Measurements from ENCODE around the gene TATDN2.
"Not testable (repeated sequence)": the region's sequence is repeated elsewhere in the genome, so short reads cannot be mapped to it uniquely, and the experiment has no call there.

Gene TATDN2

DNA sequence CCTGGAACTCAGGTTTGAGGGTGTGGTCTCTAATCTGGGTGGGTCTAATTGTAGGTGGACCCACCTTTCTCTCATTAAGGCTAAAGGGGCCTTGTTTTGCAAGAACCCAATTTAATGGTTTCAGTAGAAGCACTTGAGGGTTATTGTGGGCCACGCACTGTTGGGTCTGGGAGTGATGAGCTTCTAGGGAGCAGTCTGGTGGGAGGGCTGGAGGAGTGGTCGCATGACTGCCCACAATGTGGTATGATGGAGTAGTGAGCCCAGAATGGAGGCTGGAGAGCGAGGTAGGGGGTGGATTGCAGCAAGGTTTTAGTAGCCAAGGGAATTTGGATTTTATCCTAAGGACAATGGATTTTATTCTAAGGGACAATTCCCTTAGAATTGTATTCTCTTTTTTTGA is 2.7 kb downstream of the TATDN2 start:
- Histone ChIP-seq H3K4me3 (ENCODE audit: low read length in 2 of 2) (peak overlapping the region in 1 of 2 donors; percentile 90), H3K4me1 (ENCODE audit: control insufficient read depth in 2 of 2, insufficient read depth in 2 of 2, low read length in 2 of 2) (peaks cover 21 to 32% of the 10 kb centered on the region in 2 donors)

DNA sequence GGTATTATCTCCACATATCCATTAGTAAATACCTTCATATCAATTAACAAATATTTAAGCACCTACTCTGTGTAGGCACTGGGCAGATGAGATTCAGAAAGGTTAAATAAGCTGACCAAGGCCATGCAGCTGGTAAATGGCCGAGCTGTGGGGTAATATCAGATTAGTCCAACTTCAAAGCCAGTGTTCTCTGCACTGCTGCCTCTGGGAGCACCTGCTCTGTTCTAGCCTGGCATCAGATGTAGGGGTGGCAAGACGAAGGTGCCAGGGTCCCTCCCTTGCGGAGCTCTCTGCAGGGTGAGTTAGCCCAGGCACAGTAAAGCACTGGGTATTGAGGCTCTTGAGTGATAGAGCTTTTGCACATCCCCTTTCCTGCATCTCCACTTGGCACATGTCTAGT is 5.5 kb downstream of the TATDN2 start:
- H3K9me3 ChIP-seq (ENCODE audit: control insufficient read depth in 2 of 2, low read length in 2 of 2): no peaks in the 10 kb centered on the region
- H3K4me1 ChIP-seq (ENCODE audit: control insufficient read depth in 2 of 2, insufficient read depth in 2 of 2, low read length in 2 of 2): peaks cover 15 to 29% of the 10 kb centered on the region in 2 donors
- H3K27ac ChIP-seq (ENCODE audit: low read depth in 2 of 2, low read length in 2 of 2): no peak overlapping the region
- H3K9ac ChIP-seq (ENCODE audit: low read depth in 1 of 2, low read length in 2 of 2): no peak overlapping the region
- no peak overlapping the region for H3K4me3 ChIP-seq (ENCODE audit: low read length in 2 of 2)
- H3K36me3 ChIP-seq (ENCODE audit: control insufficient read depth in 2 of 2, insufficient read depth in 2 of 2, low read length in 2 of 2): peaks cover 22 to 24% of the 10 kb centered on the region in 2 donors
- no peaks in the 10 kb centered on the region for H3K27me3 ChIP-seq (ENCODE audit: control insufficient read depth in 2 of 2, insufficient read depth in 2 of 2, low read length in 2 of 2)

More for the DNA sequence above, 2.7 kb downstream of the TATDN2 start:
- Histone ChIP-seq H3K36me3 (ENCODE audit: control insufficient read depth in 2 of 2, insufficient read depth in 2 of 2, low read length in 2 of 2) (peaks cover 15 to 24% of the 10 kb centered on the region in 2 donors), H3K9me3 (ENCODE audit: control insufficient read depth in 2 of 2, low read length in 2 of 2) (no peaks in the 10 kb centered on the region), H3K9ac (ENCODE audit: low read depth in 1 of 2, low read length in 2 of 2) (no peak overlapping the region), H3K27me3 (ENCODE audit: control insufficient read depth in 2 of 2, insufficient read depth in 2 of 2, low read length in 2 of 2) (no peaks in the 10 kb centered on the region), H3K27ac (ENCODE audit: low read depth in 2 of 2, low read length in 2 of 2) (no peak overlapping the region)

DNA sequence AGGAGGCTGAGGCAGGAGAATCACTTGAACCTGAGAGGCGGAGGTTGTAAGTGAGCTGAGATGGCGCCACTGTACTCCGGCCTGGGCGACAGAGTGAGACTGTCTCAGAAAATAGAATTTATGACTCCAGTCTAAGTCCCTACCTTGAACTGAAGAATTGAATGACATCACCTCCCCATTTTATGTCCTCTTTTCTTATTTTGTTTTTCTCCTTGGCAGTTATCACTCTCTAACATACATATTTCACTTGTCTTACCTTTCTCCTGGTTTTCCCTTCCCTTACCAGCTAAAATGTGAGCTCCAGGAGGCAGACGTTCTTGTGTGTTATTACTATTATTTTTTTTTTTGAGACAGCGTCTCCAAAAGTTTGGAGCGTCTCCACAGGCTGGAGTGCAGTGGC is 7.6 kb downstream of the TATDN2 start:
- no peak overlapping the region for H3K9ac ChIP-seq (ENCODE audit: low read depth in 1 of 2, low read length in 2 of 2)
- H3K4me3 ChIP-seq (ENCODE audit: low read length in 2 of 2): no peak overlapping the region
- H3K27me3 ChIP-seq (ENCODE audit: control insufficient read depth in 2 of 2, insufficient read depth in 2 of 2, low read length in 2 of 2): no peaks in the 10 kb centered on the region
- peaks cover 5 to 9% of the 10 kb centered on the region in 2 donors for H3K4me1 ChIP-seq (ENCODE audit: control insufficient read depth in 2 of 2, insufficient read depth in 2 of 2, low read length in 2 of 2)
- no peak overlapping the region for H3K27ac ChIP-seq (ENCODE audit: low read depth in 2 of 2, low read length in 2 of 2)
- no peaks in the 10 kb centered on the region for H3K9me3 ChIP-seq (ENCODE audit: control insufficient read depth in 2 of 2, low read length in 2 of 2)
- peaks cover 31 to 35% of the 10 kb centered on the region in 2 donors for H3K36me3 ChIP-seq (ENCODE audit: control insufficient read depth in 2 of 2, insufficient read depth in 2 of 2, low read length in 2 of 2)

DNA sequence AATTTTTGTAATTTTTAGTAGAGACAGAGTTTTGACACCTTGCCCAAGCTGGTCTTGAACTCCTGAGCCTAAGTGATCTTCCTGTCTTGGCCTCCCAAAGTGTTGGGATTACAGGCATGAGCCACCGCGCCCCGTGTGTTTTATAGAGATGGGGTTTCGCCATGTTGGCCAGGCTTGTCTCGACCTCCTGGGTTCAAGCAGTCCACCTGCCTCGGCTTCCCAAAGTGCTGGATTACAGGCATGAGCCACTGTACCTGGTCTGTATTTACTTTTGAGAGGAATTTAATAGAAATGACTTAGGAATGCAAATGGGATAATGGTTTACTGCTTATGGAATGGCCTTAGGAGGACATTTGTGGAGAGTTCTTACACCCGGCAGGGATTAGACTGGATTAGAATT is 10.8 kb downstream of the TATDN2 start:
- H3K9me3 ChIP-seq (ENCODE audit: control insufficient read depth in 2 of 2, low read length in 2 of 2): no peaks in the 10 kb centered on the region
- no peak overlapping the region for H3K27ac ChIP-seq (ENCODE audit: low read depth in 2 of 2, low read length in 2 of 2)
- H3K4me3 ChIP-seq (ENCODE audit: low read length in 2 of 2): no peak overlapping the region
- H3K4me1 ChIP-seq (ENCODE audit: control insufficient read depth in 2 of 2, insufficient read depth in 2 of 2, low read length in 2 of 2): peaks cover 4 to 7% of the 10 kb centered on the region in 2 donors
- no peak overlapping the region for H3K9ac ChIP-seq (ENCODE audit: low read depth in 1 of 2, low read length in 2 of 2)
- peaks cover 36 to 37% of the 10 kb centered on the region in 2 donors for H3K36me3 ChIP-seq (ENCODE audit: control insufficient read depth in 2 of 2, insufficient read depth in 2 of 2, low read length in 2 of 2)
- no peaks in the 10 kb centered on the region for H3K27me3 ChIP-seq (ENCODE audit: control insufficient read depth in 2 of 2, insufficient read depth in 2 of 2, low read length in 2 of 2)

DNA sequence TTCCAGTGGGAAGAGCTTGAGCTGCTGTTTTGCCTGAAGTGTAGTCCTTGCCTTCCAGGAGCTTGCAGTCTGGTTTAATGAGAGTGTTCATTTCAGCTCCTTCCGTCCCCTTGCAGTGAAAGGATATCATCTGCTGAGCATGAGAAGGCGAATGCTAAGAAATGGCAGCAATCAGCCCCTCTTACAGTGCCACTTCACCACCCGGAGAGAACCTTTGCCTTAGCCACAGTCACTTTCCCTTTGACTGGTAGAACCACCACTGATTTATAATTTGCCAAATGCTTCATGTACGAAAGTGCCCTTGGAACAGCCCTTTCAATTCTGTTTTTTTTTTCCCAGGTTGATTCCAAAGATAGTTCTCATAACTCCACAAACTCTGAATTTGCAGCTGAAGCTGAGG is 11.5 kb downstream of the TATDN2 start:
- no peaks in the 10 kb centered on the region for H3K9me3 ChIP-seq (ENCODE audit: control insufficient read depth in 2 of 2, low read length in 2 of 2)
- H3K27me3 ChIP-seq (ENCODE audit: control insufficient read depth in 2 of 2, insufficient read depth in 2 of 2, low read length in 2 of 2): no peaks in the 10 kb centered on the region
- no peak overlapping the region for H3K27ac ChIP-seq (ENCODE audit: low read depth in 2 of 2, low read length in 2 of 2)
- H3K4me3 ChIP-seq (ENCODE audit: low read length in 2 of 2): no peak overlapping the region
- peaks cover 5% of the 10 kb centered on the region in 2 donors for H3K4me1 ChIP-seq (ENCODE audit: control insufficient read depth in 2 of 2, insufficient read depth in 2 of 2, low read length in 2 of 2)
- H3K36me3 ChIP-seq (ENCODE audit: control insufficient read depth in 2 of 2, insufficient read depth in 2 of 2, low read length in 2 of 2): peaks cover 31 to 33% of the 10 kb centered on the region in 2 donors
- H3K9ac ChIP-seq (ENCODE audit: low read depth in 1 of 2, low read length in 2 of 2): no peak overlapping the region

DNA sequence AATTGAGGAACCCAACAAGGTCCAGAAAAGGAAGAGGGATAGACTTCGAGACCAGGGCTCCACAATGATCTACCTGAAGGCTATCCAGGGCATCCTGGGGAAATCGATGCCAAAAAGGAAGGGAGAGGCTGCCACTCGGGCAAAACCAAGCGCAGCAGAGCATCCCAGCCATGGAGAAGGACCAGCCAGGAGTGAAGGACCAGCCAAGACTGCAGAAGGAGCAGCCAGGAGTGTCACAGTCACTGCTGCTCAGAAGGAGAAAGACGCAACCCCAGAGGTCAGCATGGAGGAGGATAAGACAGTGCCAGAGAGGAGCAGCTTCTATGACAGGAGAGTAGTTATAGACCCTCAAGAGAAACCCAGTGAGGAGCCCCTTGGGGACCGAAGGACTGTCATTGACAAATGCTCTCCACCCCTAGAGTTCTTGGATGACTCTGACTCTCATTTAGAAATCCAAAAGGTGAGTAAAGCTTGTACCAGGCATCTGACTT is 12.0 kb downstream of the TATDN2 start:
- H3K4me1 ChIP-seq (ENCODE audit: control insufficient read depth in 2 of 2, insufficient read depth in 2 of 2, low read length in 2 of 2): peaks cover 2 to 5% of the 10 kb centered on the region in 2 donors
- no peak overlapping the region for H3K9ac ChIP-seq (ENCODE audit: low read depth in 1 of 2, low read length in 2 of 2)
- no peak overlapping the region for H3K27ac ChIP-seq (ENCODE audit: low read depth in 2 of 2, low read length in 2 of 2)
- H3K27me3 ChIP-seq (ENCODE audit: control insufficient read depth in 2 of 2, insufficient read depth in 2 of 2, low read length in 2 of 2): no peaks in the 10 kb centered on the region
- H3K4me3 ChIP-seq (ENCODE audit: low read length in 2 of 2): no peak overlapping the region
- peaks cover 31 to 33% of the 10 kb centered on the region in 2 donors for H3K36me3 ChIP-seq (ENCODE audit: control insufficient read depth in 2 of 2, insufficient read depth in 2 of 2, low read length in 2 of 2)
- no peaks in the 10 kb centered on the region for H3K9me3 ChIP-seq (ENCODE audit: control insufficient read depth in 2 of 2, low read length in 2 of 2)

DNA sequence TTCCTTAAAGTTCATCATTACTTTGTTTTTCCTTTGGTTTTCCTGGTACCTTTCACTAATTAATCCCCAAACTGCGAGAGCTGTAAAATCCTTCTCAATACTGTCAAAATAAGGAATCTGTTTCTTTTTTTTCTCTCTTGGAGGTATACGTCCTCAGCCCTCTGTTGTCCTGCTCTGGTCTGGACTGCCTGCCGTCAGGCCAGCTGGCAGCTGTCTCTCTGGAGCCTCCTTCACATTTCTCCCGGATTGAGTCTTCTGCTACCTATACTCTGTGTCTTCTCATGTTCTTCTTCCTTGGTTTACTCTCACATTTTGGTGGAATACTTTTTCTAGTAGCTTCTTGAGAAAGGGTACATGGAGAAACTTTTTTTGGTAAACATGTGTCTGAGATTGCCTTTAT is 13.8 kb downstream of the TATDN2 start:
- no peak overlapping the region for H3K9ac ChIP-seq (ENCODE audit: low read depth in 1 of 2, low read length in 2 of 2)
- H3K27me3 ChIP-seq (ENCODE audit: control insufficient read depth in 2 of 2, insufficient read depth in 2 of 2, low read length in 2 of 2): no peaks in the 10 kb centered on the region
- peaks cover 34 to 39% of the 10 kb centered on the region in 2 donors for H3K36me3 ChIP-seq (ENCODE audit: control insufficient read depth in 2 of 2, insufficient read depth in 2 of 2, low read length in 2 of 2)
- no peak overlapping the region for H3K4me3 ChIP-seq (ENCODE audit: low read length in 2 of 2)
- no peak overlapping the region for H3K27ac ChIP-seq (ENCODE audit: low read depth in 2 of 2, low read length in 2 of 2)
- no peaks in the 10 kb centered on the region for H3K9me3 ChIP-seq (ENCODE audit: control insufficient read depth in 2 of 2, low read length in 2 of 2)
- H3K4me1 ChIP-seq (ENCODE audit: control insufficient read depth in 2 of 2, insufficient read depth in 2 of 2, low read length in 2 of 2): peaks cover 2 to 5% of the 10 kb centered on the region in 2 donors

DNA sequence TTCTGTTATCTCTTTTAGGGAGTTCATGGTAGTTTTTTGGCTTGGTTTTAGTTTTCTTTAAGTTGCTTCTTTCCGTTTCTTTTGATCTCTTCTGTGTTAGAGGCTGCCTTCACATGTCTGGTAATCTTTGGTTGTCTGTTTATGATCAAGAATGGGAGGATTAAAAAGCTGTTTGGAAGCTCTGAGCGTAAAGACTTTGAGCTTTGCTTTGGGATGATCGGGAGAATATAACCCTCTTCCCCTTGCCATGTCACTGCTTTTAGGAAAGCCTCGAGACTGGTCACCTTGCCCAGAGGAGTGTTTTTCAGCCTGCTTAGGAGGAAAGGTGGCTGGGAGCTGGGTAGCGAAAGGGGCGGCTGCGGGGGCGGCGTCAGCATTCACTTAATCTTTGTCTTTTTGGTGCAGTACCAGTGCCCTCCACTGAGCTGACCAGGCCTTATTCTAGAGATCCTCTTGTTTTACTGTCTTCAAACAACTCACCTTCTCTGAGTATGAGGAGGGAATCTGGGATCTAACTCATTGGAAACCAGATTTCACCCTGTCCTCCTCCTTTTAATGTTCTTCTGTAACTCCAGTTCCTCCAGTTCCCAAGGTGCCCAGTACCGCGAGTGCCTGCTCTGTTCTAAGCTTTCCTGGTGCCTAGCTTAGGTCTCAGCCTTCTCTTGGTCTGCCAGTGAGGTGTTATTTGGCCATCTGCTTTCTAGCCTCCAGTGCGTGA is 15.5 kb downstream of the TATDN2 start:
- Histone ChIP-seq H3K36me3 (ENCODE audit: control insufficient read depth in 2 of 2, insufficient read depth in 2 of 2, low read length in 2 of 2) (peaks cover 39 to 43% of the 10 kb centered on the region in 2 donors), H3K9me3 (ENCODE audit: control insufficient read depth in 2 of 2, low read length in 2 of 2) (no peaks in the 10 kb centered on the region), H3K4me3 (ENCODE audit: low read length in 2 of 2) (peak overlapping the region in 1 of 2 donors; percentile 3), H3K27ac (ENCODE audit: low read depth in 2 of 2, low read length in 2 of 2) (no peak overlapping the region), H3K4me1 (ENCODE audit: control insufficient read depth in 2 of 2, insufficient read depth in 2 of 2, low read length in 2 of 2) (peaks cover 2 to 5% of the 10 kb centered on the region in 2 donors), H3K27me3 (ENCODE audit: control insufficient read depth in 2 of 2, insufficient read depth in 2 of 2, low read length in 2 of 2) (no peaks in the 10 kb centered on the region), H3K9ac (ENCODE audit: low read depth in 1 of 2, low read length in 2 of 2) (peak overlapping the region in 1 of 2 donors; percentile 26)

DNA sequence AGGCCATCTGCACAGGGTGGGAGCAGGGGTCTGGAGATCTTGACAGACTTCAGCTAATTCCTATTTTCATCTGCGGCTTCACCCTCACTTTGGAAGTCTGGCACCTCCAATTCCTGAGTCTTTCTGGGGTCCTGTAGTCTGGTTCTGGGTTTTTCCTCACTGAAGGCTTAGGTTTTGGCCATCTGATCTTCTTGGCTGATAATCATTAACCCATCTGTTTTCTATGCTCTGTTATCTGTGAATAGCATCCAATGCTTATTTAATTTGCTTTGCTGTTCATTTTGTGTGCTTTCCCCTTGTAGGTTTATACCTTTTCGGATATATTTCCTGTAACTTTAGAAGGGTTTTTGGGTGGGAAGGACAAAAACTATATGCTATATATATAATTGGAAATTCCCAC is 17.6 kb downstream of the TATDN2 start:
- no peak overlapping the region for H3K9ac ChIP-seq (ENCODE audit: low read depth in 1 of 2, low read length in 2 of 2)
- no peaks in the 10 kb centered on the region for H3K9me3 ChIP-seq (ENCODE audit: control insufficient read depth in 2 of 2, low read length in 2 of 2)
- H3K27me3 ChIP-seq (ENCODE audit: control insufficient read depth in 2 of 2, insufficient read depth in 2 of 2, low read length in 2 of 2): no peaks in the 10 kb centered on the region
- peaks cover 32 to 46% of the 10 kb centered on the region in 2 donors for H3K36me3 ChIP-seq (ENCODE audit: control insufficient read depth in 2 of 2, insufficient read depth in 2 of 2, low read length in 2 of 2)
- H3K4me1 ChIP-seq (ENCODE audit: control insufficient read depth in 2 of 2, insufficient read depth in 2 of 2, low read length in 2 of 2): peaks cover 2 to 5% of the 10 kb centered on the region in 2 donors
- no peak overlapping the region for H3K4me3 ChIP-seq (ENCODE audit: low read length in 2 of 2)
- no peak overlapping the region for H3K27ac ChIP-seq (ENCODE audit: low read depth in 2 of 2, low read length in 2 of 2)

DNA sequence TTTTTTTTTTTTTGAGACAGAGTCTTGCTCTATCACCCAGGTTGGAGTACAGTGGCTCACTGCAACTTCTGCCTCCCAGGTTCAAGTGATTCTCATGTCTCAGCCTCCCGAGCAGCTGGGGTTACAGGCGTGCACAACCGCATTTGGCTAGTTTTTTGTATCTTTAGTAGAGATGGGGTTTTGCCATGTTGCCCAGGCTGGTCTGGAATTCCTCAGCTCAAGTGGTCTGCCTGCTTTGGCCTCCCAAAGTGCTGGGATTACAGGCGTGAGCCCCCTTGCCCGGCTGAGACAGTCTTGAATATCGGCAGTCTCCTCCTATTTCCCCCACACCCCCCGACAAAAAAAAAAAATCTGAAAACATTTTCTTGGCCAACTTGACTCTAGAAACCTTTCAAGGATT is 18.7 kb downstream of the TATDN2 start:
- not testable (repeated sequence) for H3K4me3 ChIP-seq (ENCODE audit: low read length in 2 of 2)
- peaks cover 27 to 40% of the 10 kb centered on the region in 2 donors for H3K36me3 ChIP-seq (ENCODE audit: control insufficient read depth in 2 of 2, insufficient read depth in 2 of 2, low read length in 2 of 2)

More for the DNA sequence above, 18.7 kb downstream of the TATDN2 start:
- H3K9ac ChIP-seq (ENCODE audit: low read depth in 1 of 2, low read length in 2 of 2); H3K27me3 ChIP-seq (ENCODE audit: control insufficient read depth in 2 of 2, insufficient read depth in 2 of 2, low read length in 2 of 2); H3K4me1 ChIP-seq (ENCODE audit: control insufficient read depth in 2 of 2, insufficient read depth in 2 of 2, low read length in 2 of 2); H3K9me3 ChIP-seq (ENCODE audit: control insufficient read depth in 2 of 2, low read length in 2 of 2); H3K27ac ChIP-seq (ENCODE audit: low read depth in 2 of 2, low read length in 2 of 2): not testable (repeated sequence)
